HG03045 (cell line): ENCODE results near the gene SRSF12.
A peak's percentile ranks its signal among the peaks of the same experiment; 100 is the strongest.

ENCODE experiments used
- ATAC-seq: cut with Tn5 transposase; IDR thresholded peaks from one replicate; pipeline ENCODE4 v1.9.1; 2021; ENCODE audit warnings: mild to moderate bottlenecking, moderate library complexity; ENCODE audit not compliant: unreplicated experiment

The SRSF12 gene

DNA sequence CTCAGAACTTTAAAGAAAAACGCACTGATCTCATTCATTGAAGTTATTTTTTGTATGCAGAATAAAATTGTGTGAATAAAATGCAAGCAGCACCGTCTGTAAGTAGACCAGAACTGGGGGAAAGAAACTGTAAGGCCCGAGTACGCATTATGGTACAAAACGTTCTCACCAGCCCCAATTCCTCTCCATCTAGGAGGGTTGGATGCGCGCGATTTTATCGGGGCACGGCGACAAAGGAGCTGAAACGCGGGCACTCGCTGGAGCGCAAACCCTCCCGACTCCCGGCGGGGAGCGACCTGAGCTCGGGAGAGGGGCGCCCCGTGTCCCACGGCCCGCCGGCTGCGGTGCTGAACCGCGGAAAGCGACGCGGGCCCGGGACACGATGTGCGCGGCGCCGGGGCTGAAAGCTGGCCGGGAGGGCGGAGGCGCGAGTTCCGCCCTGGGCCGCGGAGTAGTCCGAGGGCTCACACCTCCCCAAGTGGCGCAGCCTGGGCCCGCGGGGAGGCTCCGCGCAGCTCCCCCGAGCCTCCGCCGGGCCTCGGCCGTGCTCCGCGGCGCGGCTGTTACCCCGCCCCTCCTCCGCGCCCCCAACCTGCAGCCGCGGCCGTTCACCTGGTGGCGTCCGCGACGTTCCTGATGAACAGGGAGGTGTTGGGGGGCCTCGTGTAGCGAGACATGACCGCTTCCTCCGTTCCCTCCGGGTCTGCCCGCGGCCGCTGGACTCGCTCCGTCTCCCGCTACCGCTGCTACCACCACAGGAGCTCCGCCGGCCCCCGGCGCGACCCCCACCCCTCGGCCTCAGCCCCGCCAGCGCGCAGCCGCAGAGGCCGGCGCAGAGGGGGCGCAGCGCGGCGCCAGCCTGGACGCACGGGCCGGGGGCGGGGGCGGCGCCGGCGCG lies at the start of gene SRSF12:
Gene SRSF12, minus strand, starts transcription at position 861 of the 898 bp plus-strand sequence. Its CDS starts 184 bp downstream, at position 677.
- ATAC-seq = peak; percentile 66

DNA sequence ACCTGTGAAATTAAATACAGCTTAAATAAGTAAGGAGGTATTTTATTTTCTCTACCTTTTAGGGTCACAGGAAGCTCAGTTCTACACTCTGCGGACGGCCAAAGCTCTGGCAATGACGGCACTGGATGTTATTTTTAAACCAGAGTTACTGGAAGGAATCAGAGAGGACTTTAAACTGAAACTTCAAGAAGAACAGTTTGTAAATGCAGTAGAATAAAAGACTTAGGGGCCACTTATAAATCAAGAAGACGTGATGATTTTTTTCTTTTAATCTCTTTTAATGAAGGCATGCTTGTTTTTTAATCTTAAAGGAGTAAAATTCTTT lies 44.1 kb upstream of the SRSF12 start:
- no peak for ATAC-seq

DNA sequence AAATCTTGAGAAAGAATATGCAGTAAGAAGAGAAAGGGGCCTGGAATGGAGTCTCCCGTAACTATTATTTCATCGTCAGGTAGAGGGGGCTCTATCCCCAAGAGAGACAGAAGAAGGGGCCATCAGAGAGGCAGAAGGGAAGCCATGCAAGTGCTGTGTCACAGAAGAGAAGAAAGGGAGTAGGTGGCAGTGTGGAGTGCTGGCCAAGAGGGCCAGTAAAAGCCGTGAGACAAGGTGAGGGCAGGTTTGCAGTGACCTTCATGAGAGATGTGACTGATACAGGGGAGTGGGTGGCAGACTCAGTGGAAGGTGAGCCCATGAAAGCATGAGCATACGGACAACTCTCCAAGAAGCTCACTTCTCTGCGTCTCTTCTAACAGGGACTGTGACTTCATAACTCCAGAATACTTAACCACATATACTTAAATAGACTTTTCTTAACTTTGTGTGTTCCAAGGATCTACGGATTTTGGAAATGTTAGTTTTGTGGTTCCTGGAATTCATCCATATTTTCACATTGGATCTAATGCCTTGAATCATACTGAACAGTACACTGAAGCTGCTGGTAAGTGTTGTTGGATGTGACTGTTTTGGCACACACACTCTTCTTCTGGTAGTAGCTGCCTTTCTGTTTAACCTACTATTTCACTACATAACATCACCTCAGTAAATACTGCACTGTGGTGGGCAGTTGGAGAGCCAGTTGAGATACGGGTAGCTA lies 43.6 kb upstream of the SRSF12 start:
- no peak for ATAC-seq

DNA sequence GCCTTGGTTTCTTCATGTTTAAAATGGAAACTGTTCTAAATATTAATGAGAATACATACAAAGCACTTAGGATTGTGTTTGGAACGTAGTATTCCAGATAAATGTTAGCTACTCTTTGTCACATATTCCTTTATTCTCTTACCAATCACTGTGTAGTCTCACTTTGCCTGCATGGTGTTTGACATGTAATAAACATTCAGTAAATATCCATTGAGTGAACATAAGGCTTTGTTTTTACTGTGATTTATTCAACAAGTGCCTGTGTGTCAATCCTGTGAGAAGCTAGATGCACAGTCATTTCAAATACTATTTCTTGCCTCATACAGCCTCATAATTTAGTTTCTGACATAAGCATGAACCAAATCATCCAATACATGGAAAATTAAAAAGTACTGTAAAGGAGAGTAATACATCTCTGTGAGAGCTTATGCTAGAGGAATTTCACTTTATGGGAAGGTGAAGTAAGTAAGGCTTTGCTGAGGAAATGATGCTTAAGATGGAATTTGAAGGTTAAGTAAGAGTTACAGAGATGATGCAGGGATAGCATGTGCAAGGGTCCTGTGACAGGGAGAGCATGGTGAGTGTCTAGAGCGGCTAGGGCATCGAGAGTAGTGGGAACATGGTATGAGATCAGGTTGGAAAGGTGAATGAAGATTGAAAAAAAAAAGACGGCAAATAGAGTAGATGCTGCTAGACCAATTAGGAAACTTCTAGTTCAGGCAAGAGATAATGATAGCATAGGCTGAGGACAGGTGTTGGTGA lies 42.6 kb upstream of the SRSF12 start:
- ATAC-seq = no peak

DNA sequence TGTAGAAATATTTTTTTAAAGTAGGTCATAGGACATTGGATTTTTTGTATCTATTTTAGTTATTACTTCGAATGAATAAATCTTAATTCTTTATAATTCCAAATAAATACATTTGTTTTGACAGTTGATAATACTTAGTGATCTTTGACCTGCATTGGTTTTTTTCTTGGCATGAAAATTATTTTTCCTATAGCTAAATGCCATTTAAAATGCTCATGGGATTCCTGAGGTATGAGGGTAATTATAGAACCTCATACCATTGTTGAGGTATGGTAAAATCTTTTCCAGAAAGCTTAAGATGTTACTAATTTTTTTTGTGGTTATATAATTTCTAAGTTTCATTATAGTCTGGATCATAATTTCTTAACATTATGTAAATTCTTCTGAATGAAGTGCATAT lies 36.3 kb upstream of the SRSF12 start:
- no peak for ATAC-seq

DNA sequence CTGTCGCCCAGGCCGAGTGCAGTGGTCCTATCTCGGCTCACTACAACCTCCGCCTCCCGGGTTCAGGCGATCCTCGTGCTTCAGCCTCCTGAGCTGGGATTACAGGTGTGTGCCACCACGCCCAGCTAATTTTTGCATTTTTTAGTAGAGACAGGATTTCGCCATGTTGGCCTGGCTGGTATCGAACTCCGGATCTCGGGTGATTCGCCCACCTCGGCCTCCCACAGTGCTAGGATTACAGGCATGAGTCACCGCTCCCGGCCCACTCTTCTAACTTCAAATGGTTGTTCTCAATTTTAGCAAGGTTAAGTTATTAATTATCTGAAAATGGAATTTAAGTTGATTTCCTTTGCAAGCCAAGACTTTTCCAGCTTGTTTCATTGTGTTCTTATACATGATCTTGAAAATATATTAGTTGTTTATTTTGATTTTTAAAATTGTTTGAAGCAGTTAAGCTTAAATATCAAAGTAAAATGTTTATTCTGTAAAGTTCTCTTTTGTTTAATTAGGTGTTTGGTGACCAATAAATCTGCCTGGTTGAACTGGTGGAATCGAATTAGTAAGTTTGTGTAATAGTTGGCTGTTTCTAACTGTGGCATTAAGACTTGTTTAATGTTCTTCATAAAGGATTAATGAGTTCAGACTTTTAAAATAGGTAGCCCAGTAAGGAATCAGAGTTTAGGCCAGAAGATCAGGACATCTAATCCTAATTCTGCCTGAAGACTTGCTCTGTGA lies 30.3 kb upstream of the SRSF12 start:
- ATAC-seq = no peak

DNA sequence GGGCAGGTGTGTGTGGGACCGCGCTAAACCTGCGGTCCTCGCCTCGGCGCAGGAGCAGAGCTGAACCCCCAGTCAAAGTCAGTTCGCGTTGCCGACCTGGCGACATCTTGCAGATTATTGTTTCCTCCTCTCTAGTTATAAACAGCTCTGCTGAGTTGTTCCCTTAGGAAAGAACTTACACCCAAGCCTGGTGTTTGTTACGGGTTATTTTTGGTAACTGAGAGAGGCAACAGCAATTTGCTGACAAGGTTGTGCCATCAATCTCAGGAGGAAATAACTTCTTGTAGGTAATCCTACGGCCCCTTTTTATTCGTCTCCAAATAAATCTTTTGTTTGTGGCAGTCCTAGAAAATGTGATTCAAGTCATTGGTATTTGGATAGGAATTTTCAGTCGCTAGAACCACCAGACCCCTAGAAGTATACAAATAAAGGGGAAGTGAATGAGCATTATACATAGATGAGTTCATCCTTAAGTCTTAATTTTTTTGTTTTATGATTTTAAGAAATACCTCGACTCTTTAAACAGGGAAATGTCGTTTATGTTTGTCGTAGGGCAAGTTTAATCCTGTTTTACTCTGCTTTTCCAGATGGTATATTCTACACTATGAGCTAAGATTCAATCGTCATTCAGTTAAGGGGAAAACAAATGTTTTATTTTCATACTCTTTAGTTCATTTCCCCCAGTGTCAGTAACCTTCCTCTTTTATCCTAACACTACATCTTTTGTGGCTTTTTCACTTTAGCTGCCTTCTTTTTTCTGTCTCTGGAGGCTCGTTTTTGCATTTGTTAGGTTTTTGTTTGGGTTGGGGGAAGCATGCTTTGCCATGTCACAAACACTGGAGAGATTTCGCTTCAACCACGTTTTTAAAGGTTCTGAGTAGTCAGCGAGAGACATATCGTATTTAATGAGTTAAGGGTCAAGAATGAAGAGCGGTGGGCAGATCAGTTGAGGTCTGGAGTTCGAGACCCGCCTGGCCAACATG lies 29.1 kb upstream of the SRSF12 start:
- no peak for ATAC-seq

DNA sequence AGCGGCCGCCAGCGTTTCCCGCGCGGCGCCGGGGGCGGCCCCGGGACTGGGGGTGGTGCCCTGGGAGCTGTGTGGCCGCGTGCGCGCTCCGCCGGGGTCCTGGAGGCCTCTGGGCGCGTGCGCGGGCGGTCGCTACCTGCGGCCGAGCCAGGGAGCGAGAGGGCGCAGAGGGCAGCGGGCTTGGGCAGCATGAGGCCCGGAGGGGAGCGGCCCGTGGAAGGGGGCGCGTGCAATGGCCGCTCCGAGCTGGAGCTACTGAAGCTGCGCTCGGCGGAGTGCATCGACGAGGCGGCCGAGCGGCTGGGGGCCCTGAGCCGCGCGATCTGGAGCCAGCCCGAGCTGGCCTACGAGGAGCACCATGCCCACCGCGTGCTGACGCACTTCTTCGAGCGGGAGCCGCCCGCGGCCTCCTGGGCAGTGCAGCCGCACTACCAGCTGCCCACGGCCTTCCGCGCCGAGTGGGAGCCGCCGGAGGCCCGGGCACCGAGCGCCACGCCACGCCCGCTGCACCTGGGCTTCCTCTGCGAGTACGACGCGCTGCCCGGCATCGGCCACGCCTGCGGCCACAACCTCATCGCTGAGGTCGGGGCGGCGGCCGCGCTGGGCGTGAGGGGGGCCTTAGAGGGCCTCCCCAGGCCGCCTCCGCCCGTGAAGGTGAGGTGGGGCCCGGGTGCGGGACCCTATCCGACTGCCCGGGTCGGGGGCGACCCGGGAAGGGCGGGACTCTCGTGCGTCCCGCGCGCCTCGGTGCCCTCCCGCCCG lies 28.3 kb upstream of the SRSF12 start, which contains the start of gene PM20D2:
Gene PM20D2, plus strand, starts transcription at position 100 of the 762 bp plus-strand sequence. Its CDS starts 90 bp downstream, at position 190.
- peak; percentile 79 for ATAC-seq

DNA sequence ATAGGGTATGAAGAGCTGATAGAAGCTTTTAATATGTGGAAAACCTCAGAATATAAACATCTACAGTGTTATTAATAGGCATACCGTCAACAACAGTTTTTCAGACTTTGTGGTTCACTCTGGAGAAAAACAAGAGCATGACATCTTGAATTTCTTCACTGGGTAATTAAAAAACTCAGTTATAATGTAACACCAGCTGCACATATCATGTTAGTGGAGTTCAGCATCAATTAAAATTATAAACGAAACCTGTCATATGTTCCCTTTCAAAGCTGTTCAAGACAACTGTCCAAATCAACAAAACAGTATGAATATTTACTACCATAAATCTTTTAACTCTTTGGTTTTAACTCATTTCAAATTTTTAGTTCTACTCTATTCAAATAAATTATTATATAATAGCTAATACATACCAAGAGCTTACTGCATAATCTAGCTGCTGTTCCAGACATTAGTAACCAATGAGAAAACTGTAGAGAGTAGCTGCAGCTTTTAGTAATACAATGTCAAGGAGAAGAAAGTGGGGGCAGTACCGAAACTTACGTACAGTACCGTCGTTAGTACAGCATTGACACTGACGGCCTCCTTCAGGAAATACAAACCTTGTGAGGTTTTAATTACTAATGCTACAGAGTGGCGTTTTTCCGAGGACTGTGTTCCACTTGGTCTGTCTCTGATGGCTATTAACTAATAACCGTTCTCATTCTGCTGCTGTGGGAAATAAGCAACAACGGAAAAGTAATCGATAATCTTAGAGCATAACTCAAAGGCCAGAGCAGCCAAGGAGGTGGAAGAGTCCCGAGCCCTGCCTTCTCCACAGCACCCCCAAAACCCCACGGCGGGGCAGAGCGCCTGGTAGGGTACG lies 27.5 kb upstream of the SRSF12 start:
- ATAC-seq = peak; percentile 57

DNA sequence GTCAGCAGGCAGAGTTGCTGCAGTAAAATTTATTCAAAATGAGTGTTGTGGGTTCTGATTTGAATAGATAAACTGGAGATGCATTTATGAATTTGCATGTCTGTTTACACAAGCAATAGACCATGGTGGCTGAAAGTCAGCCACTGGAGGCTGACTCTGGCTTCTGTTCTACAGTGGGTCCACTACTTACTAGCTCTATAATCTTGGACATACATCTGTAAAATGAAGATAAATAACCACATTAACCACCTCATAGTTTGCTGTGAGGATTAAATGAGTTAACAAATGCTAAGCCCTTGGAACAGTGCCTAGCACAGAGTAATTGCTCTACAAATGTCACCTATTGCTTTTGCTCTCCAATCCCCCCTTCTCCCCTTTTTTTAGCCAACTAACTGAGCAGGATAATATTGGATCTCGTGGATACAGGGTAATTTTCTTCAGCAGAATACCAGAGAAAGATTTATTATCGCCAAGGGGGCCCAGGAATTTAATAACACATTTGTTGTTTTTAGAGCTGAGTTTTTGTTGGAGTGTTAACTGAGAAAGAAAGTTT lies 26.6 kb upstream of the SRSF12 start:
- no peak for ATAC-seq

DNA sequence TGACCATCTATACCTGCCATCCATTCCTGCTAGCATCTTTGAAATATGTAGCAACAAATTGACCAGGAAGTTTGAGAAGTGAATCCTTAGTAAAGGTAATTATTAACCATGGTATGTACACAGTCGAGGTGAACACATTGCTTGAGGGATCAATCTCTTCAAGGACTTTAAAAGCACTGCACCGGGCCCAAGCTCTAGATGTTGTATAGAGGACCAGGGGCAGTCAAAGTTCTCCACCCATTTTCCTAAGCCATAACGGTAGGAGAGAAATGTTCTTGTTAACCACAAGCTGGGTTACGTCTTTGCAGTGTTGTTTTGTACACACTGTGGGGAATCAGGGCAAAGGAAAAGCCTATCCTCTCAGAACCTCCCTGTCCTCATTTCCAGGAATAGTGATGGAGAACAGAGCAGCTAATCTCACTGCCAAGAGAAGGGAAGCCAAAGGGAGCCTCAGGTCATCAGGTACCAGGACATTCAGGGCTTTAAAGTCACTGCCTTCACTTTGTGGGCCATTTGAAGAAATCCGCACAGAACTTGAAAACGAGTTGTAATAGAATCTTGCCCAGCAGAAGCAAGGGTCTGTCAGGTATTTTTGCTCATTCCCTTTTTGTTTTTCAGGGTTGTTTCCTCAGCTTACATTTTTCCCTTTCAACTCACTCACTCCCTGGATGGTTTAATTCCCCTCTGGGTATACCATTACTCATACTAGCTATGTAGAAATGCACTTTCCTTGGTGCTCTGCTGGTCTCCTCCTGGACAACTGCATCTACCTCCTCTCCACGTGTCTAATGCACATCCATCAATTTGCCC lies 22.7 kb upstream of the SRSF12 start:
- no peak for ATAC-seq

DNA sequence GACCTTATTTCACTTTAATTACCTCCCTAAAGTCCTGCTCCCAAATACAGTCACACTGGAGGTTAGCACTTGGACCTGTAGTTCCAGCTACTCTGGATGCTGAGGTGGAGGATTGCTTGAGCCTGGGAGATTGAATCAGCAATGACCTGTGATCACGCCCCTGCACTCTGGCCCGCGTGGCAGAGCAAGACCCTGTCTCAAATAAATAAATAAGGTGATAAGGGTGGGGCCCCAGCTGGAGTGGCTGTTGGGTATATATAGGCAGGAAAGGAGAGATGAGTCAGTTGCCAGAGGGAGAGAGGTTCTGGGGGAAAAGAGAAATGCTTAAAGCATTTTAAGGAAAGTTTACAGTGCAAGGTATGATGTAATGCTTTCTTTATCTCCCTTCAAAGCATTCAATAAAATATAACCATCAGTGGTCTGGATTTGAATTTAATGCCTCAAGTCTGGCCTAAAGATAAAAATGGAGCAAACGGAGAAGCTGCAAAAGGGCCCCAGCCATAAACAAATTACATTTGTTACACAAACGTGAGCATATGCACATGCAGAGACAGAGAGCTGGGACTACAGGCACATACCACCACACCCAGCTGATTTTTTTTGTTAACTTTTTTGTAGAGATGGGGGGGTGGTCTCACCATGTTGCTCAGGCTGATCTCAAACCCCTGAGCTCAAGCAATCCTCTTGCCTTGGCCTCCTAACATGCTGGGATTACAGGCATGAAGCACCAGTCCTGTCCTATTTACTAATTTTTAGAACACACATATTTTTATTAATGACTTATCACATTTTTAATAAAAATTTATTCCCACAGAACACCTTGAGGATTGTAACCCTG lies 21.9 kb upstream of the SRSF12 start:
- ATAC-seq = no peak

DNA sequence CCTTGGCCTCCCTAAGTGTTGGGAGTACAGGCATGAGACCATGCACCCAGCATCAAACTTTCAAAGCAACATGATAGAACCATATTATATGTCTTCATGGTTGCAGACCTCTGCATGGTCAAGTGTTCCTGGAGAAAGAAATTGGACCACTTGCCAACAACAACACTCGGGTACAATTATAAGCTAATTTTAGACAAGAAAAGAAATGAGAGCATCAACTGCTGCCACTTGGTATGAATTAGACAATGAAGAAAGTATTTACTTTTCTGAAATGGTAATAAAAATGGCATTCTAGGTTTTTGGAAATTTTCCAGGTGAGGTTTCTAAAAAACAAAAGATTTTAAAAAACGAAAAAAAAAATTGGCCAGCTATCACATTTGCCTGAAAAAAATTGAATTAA lies 20.3 kb upstream of the SRSF12 start:
- ATAC-seq = no peak

DNA sequence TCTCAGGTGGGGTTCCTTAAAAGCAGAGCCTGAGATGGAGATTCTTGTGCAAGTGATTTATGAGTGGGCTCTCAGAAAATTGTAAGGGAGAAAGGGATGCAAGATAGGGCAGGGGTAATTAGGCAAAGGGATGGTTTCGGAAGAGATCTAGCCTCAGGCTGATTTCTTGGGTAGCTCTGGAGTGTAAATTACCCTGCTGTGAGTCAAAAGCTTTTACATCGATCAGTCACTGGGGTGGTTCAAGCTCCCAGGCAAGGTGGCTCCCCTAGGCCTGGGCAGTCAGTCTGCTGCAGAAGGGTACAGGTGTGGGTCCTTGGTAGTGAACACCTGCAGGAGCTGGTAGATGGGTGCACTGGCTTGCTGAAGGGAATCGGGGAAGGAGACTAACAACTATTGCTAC lies 16.9 kb upstream of the SRSF12 start:
- ATAC-seq = no peak

DNA sequence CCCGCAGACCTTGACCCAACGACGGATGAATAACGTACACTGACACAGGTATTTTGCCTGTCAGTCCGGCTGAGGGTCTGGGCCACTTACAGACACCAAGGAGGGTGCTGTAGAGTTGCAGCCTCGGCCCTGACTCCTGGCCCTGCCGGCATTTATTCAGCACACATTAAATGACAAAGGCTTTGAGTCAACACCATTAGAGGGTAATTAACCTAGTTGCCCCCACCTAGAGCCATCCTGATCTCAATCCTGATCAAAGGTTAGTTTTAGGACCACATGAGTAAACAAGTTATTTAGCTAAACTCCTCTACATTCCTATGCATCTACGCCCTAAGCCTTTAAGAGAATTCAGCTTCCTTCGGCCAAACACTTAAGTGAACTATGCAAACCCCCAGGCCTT lies 16.1 kb upstream of the SRSF12 start:
- no peak for ATAC-seq

DNA sequence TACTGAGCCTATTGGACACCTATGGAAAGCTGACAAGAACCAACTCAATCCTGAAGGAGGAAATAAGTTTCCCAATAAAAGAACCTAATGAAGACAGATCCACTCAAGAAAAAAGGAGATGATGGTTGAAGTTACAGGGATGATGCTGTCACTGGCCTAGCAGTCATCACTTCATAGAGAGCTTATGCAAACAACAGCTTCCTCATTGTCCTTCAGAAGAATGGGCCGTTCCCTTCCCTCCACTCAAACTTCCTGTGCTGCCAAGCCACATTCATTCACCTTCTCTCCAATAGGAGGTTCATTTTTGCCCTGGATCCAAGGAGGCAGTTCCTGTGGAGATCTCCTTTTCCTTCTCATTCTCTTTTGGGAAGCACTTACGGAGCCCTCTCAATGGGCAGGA lies 14.2 kb upstream of the SRSF12 start:
- no peak for ATAC-seq
